Glutamatergic neuron (in vitro differentiated cells): Measurements from ENCODE around the gene CTNND2. TPM values are rescaled to one million over a fixed set of nuclear protein-coding genes. Genes with fewer than 3 reads are reported as not detected.

ENCODE experiments used
- DNase-seq: peaks from one replicate; pipeline ENCODE4 v3.0.0; 2022
- H3K27ac Mint-ChIP-seq: one replicate; pipeline ENCODE4 v1.8.0; 2020; ENCODE audit warnings: mild to moderate bottlenecking, mixed read lengths, inconsistent platforms; ENCODE audit not compliant: unreplicated experiment
- H3K27me3 Mint-ChIP-seq: one replicate; pipeline ENCODE4 v1.8.0; 2020; ENCODE audit warnings: mild to moderate bottlenecking, moderate library complexity, mixed read lengths, inconsistent platforms; ENCODE audit not compliant: unreplicated experiment
- H3K36me3 Mint-ChIP-seq: one replicate; pipeline ENCODE4 v1.8.0; 2020; ENCODE audit warnings: mild to moderate bottlenecking, mixed read lengths, inconsistent platforms; ENCODE audit not compliant: unreplicated experiment
- H3K4me1 Mint-ChIP-seq: one replicate; pipeline ENCODE4 v1.8.0; 2020; ENCODE audit warnings: mild to moderate bottlenecking, low read depth, mixed read lengths, inconsistent platforms; ENCODE audit not compliant: unreplicated experiment
- H3K4me3 Mint-ChIP-seq: one replicate; pipeline ENCODE4 v1.8.0; 2020; ENCODE audit warnings: mild to moderate bottlenecking, mixed read lengths, inconsistent platforms; ENCODE audit not compliant: unreplicated experiment
- H3K9me3 Mint-ChIP-seq: one replicate; pipeline ENCODE4 v1.8.0; 2020; ENCODE audit warnings: mild to moderate bottlenecking, moderate library complexity, mixed read lengths, inconsistent platforms; ENCODE audit not compliant: unreplicated experiment
- total RNA-seq: library from RNA; stranded (reverse); fragmentation: NEBNext Ultra II Directional; extraction: Animal tissue kit (Norgen Biotek cat#: 25700); gene quantifications from one replicate; pipeline ENCODE4 v1.2.1, GENCODE V29; 2021; ENCODE audit not compliant: unreplicated experiment
- TF ChIP-seq, protein P1 (sequence below): fragments of 200-600 bp; sonication (generic); IDR thresholded peaks from one replicate; pipeline ENCODE4 v1.5.0; 2021; ENCODE audit not compliant: partially characterized antibody, unreplicated experiment

Gene CTNND2
- total RNA-seq, 1 donor from 2014 or later, result 134 TPM

GRCh38 chr5:11054014-11054413 lies 850.2 kb downstream of the CTNND2 start:
- Mint-ChIP-seq H3K4me1 (no peaks in the 10 kb centered on the region), H3K27ac (no peak overlapping the region), H3K36me3 (peaks cover 15% of the 10 kb centered on the region), H3K4me3 (no peak overlapping the region), H3K9me3 (peaks cover 2% of the 10 kb centered on the region), H3K27me3 (peaks cover 2% of the 10 kb centered on the region)
- DNase-seq, result no peak
- TF ChIP-seq, protein P1, sequence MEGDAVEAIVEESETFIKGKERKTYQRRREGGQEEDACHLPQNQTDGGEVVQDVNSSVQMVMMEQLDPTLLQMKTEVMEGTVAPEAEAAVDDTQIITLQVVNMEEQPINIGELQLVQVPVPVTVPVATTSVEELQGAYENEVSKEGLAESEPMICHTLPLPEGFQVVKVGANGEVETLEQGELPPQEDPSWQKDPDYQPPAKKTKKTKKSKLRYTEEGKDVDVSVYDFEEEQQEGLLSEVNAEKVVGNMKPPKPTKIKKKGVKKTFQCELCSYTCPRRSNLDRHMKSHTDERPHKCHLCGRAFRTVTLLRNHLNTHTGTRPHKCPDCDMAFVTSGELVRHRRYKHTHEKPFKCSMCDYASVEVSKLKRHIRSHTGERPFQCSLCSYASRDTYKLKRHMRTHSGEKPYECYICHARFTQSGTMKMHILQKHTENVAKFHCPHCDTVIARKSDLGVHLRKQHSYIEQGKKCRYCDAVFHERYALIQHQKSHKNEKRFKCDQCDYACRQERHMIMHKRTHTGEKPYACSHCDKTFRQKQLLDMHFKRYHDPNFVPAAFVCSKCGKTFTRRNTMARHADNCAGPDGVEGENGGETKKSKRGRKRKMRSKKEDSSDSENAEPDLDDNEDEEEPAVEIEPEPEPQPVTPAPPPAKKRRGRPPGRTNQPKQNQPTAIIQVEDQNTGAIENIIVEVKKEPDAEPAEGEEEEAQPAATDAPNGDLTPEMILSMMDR, result no peak

GRCh38 chr5:11052871-11053270 lies 851.4 kb downstream of the CTNND2 start:
- Mint-ChIP-seq H3K4me3 (no peak overlapping the region), H3K27me3 (peaks cover 2% of the 10 kb centered on the region), H3K36me3 (peaks cover 11% of the 10 kb centered on the region), H3K4me1 (no peaks in the 10 kb centered on the region), H3K27ac (no peak overlapping the region), H3K9me3 (peaks cover 2% of the 10 kb centered on the region)
- DNase-seq, result no peak
- TF ChIP-seq, protein P1, result no peak

DNA sequence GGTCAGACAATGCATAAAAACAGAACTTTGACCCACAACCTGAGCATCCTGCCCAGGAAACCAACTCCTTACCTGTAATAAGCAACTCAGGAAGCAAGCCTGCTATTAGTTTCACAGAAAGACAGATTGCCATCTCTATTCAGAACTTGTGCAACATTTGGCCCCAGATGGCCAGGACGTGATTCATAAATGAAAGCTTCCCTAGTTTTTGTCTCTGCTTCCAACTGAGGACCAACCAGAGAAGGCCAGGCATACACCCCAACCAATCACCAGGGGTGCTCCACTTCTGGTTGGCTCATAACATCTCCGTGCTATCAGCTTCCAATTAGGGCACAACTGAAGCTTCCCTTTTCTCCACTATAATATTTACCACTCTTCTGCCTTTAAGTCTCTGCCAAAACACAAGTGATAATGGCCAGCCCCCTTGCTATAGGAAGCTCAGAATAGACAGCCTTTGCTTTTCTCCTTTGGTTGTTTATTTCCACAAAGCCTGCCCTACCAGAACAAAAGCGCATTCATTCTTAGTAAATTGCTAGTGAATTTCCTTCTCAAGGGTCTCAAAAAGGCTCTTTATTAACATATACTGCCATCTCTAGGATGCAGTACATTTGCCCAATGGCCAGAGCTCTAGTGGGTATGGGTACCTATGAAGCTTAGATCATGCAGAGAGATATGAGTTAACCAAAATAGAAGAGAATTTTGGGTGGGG lies 853.5 kb downstream of the CTNND2 start:
- peaks cover 2% of the 10 kb centered on the region for H3K27me3 Mint-ChIP-seq
- H3K27ac Mint-ChIP-seq, result no peak overlapping the region
- no peak for DNase-seq
- H3K9me3 Mint-ChIP-seq, result peaks cover 2% of the 10 kb centered on the region
- H3K4me1 Mint-ChIP-seq, result peaks cover 3% of the 10 kb centered on the region
- no peaks in the 10 kb centered on the region for H3K36me3 Mint-ChIP-seq
- TF ChIP-seq, protein P1, result no peak
- H3K4me3 Mint-ChIP-seq, result no peak overlapping the region

GRCh38 chr5:11048760-11049159 lies 855.5 kb downstream of the CTNND2 start:
- H3K9me3 Mint-ChIP-seq, result peaks cover 2% of the 10 kb centered on the region
- no peak for DNase-seq
- no peaks in the 10 kb centered on the region for H3K36me3 Mint-ChIP-seq
- no peak overlapping the region for H3K27ac Mint-ChIP-seq
- TF ChIP-seq, protein P1, result no peak
- peaks cover 3% of the 10 kb centered on the region for H3K27me3 Mint-ChIP-seq
- H3K4me3 Mint-ChIP-seq, result no peak overlapping the region
- H3K4me1 Mint-ChIP-seq, result peaks cover 5% of the 10 kb centered on the region

DNA sequence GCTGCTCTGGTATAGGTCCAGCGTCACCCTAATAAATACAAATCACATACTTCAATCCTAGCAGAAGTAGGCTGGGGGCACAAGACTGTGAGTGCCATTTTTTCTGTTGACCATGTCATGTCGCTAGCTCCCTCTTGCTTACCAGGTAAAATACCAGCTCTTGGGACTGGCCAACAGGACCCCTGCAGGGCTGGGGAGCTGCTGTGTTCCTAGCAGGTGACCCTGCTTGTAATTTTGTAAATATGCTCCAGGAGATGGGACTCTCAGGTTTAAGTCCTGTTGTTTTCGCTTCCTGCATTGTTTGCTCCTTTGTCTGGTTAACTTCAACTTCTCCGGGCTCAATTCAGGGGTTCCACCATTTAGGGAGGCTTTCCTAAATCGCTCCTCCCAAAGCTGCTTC lies 856.6 kb downstream of the CTNND2 start:
- TF ChIP-seq, protein P1, result no peak
- H3K36me3 Mint-ChIP-seq, result no peaks in the 10 kb centered on the region
- H3K27ac Mint-ChIP-seq, result no peak overlapping the region
- H3K27me3 Mint-ChIP-seq, result peaks cover 1% of the 10 kb centered on the region
- no peak for DNase-seq
- no peak overlapping the region for H3K4me3 Mint-ChIP-seq
- peaks cover 2% of the 10 kb centered on the region for H3K9me3 Mint-ChIP-seq
- peaks cover 5% of the 10 kb centered on the region for H3K4me1 Mint-ChIP-seq
